Measurements from ENCODE around the gene DYNC1I1.

DNA sequence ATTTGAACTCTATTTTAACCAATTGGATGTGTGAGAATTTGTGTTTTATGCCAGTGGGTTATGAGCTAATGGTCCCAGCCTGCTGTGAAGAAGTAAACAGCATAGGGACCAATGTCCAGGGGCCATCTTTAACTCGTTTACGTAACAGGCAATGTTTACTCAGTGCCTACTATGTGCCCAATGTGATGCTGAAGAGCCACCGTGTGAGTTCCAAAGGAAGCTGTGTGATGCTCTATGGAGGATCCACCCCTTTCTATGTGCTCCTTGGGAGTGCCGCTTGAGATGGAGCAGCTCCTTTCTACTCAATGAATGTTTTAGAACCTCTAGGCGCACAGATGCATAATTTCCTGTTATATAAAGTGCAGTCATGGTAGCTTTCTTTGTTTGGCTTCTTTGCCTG, 21.3 kb downstream of the DYNC1I1 start:
- TF ChIP-seq CTCF (IDR thresholded peaks at IDR 0.05) = no peak
- no peak for TF ChIP-seq EZH2 (IDR thresholded peaks at IDR 0.05)
- TF ChIP-seq EZH2phosphoT487 (IDR thresholded peaks at IDR 0.05) = no peak
